Measurements from ENCODE around the gene QSOX1.

QSOX1 gene

GRCh38 chr1:180246579-180246978, 91.9 kb downstream of the QSOX1 start:
- Histone ChIP-seq H3K4me3 (ENCODE audit: low read depth, low read length) (no peak overlapping the region), H2AFZ (ENCODE audit: low read length, unreplicated experiment) (no peak overlapping the region), H3K27ac (ENCODE audit: low read depth, low read length) (no peak overlapping the region), H3K36me3 (ENCODE audit: insufficient read depth, low read length) (no peaks in the 10 kb centered on the region), H3K4me1 (ENCODE audit: control insufficient read depth, insufficient read depth, low read length, unreplicated experiment) (no peaks in the 10 kb centered on the region), H3K79me2 (ENCODE audit: control insufficient read depth, insufficient read depth, low read length, unreplicated experiment) (no peaks in the 10 kb centered on the region), H3K27me3 (ENCODE audit: insufficient read depth, low read length) (peaks cover 10% of the 10 kb centered on the region)

- no peak overlapping the region for H2AFZ ChIP-seq (ENCODE audit: low read length, unreplicated experiment)
- H3K4me3 ChIP-seq (ENCODE audit: low read depth, low read length): no peak overlapping the region
- H3K36me3 ChIP-seq (ENCODE audit: insufficient read depth, low read length): no peaks in the 10 kb centered on the region
- H3K27ac ChIP-seq (ENCODE audit: low read depth, low read length): no peak overlapping the region
- no peaks in the 10 kb centered on the region for H3K4me1 ChIP-seq (ENCODE audit: control insufficient read depth, insufficient read depth, low read length, unreplicated experiment)
- peaks cover 5% of the 10 kb centered on the region for H3K27me3 ChIP-seq (ENCODE audit: insufficient read depth, low read length)
- no peaks in the 10 kb centered on the region for H3K79me2 ChIP-seq (ENCODE audit: control insufficient read depth, insufficient read depth, low read length, unreplicated experiment)
Measured at GRCh38 chr1:180247061-180247460, 92.4 kb downstream of the QSOX1 start.

GRCh38 chr1:180247580-180247979, 92.9 kb downstream of the QSOX1 start:
- Histone ChIP-seq H3K27ac (ENCODE audit: low read depth, low read length) (no peak overlapping the region), H3K36me3 (ENCODE audit: insufficient read depth, low read length) (no peaks in the 10 kb centered on the region), H2AFZ (ENCODE audit: low read length, unreplicated experiment) (no peak overlapping the region), H3K27me3 (ENCODE audit: insufficient read depth, low read length) (peaks cover under 1% of the 10 kb centered on the region; the same call in 1 of the 2 replicates), H3K79me2 (ENCODE audit: control insufficient read depth, insufficient read depth, low read length, unreplicated experiment) (no peaks in the 10 kb centered on the region), H3K4me3 (ENCODE audit: low read depth, low read length) (no peak overlapping the region), H3K4me1 (ENCODE audit: control insufficient read depth, insufficient read depth, low read length, unreplicated experiment) (no peaks in the 10 kb centered on the region)

- Histone ChIP-seq H3K4me1 (ENCODE audit: control insufficient read depth, insufficient read depth, low read length, unreplicated experiment) (no peaks in the 10 kb centered on the region), H3K27ac (ENCODE audit: low read depth, low read length) (no peak overlapping the region), H3K27me3 (ENCODE audit: insufficient read depth, low read length) (no peaks in the 10 kb centered on the region; the same call in 1 of the 2 replicates), H3K4me3 (ENCODE audit: low read depth, low read length) (no peak overlapping the region), H3K36me3 (ENCODE audit: insufficient read depth, low read length) (no peaks in the 10 kb centered on the region), H3K79me2 (ENCODE audit: control insufficient read depth, insufficient read depth, low read length, unreplicated experiment) (no peaks in the 10 kb centered on the region), H2AFZ (ENCODE audit: low read length, unreplicated experiment) (no peak overlapping the region)
Measured at GRCh38 chr1:180248176-180248575, 93.5 kb downstream of the QSOX1 start.

- Histone ChIP-seq H3K36me3 (ENCODE audit: insufficient read depth, low read length) (no peaks in the 10 kb centered on the region), H3K27me3 (ENCODE audit: insufficient read depth, low read length) (no peaks in the 10 kb centered on the region), H3K4me1 (ENCODE audit: control insufficient read depth, insufficient read depth, low read length, unreplicated experiment) (no peaks in the 10 kb centered on the region), H2AFZ (ENCODE audit: low read length, unreplicated experiment) (no peak overlapping the region), H3K27ac (ENCODE audit: low read depth, low read length) (no peak overlapping the region), H3K79me2 (ENCODE audit: control insufficient read depth, insufficient read depth, low read length, unreplicated experiment) (no peaks in the 10 kb centered on the region), H3K4me3 (ENCODE audit: low read depth, low read length) (no peak overlapping the region)
Measured at GRCh38 chr1:180248731-180249681, 94.3 kb downstream of the QSOX1 start.

- H3K27ac ChIP-seq (ENCODE audit: low read depth, low read length): no peak overlapping the region
- H3K36me3 ChIP-seq (ENCODE audit: insufficient read depth, low read length): no peaks in the 10 kb centered on the region
- no peak overlapping the region for H3K4me3 ChIP-seq (ENCODE audit: low read depth, low read length)
- H2AFZ ChIP-seq (ENCODE audit: low read length, unreplicated experiment): no peak overlapping the region
- no peaks in the 10 kb centered on the region for H3K79me2 ChIP-seq (ENCODE audit: control insufficient read depth, insufficient read depth, low read length, unreplicated experiment)
- no peaks in the 10 kb centered on the region for H3K4me1 ChIP-seq (ENCODE audit: control insufficient read depth, insufficient read depth, low read length, unreplicated experiment)
- no peaks in the 10 kb centered on the region for H3K27me3 ChIP-seq (ENCODE audit: insufficient read depth, low read length)
Measured at GRCh38 chr1:180249725-180250498, 95.2 kb downstream of the QSOX1 start.

GRCh38 chr1:180250499-180250770, 95.8 kb downstream of the QSOX1 start:
- no peaks in the 10 kb centered on the region for H3K27me3 ChIP-seq (ENCODE audit: insufficient read depth, low read length)
- H3K36me3 ChIP-seq (ENCODE audit: insufficient read depth, low read length): no peaks in the 10 kb centered on the region
- no peak overlapping the region for H3K4me3 ChIP-seq (ENCODE audit: low read depth, low read length)
- H2AFZ ChIP-seq (ENCODE audit: low read length, unreplicated experiment): no peak overlapping the region
- no peaks in the 10 kb centered on the region for H3K4me1 ChIP-seq (ENCODE audit: control insufficient read depth, insufficient read depth, low read length, unreplicated experiment)
- H3K27ac ChIP-seq (ENCODE audit: low read depth, low read length): no peak overlapping the region
- H3K79me2 ChIP-seq (ENCODE audit: control insufficient read depth, insufficient read depth, low read length, unreplicated experiment): no peaks in the 10 kb centered on the region

GRCh38 chr1:180250883-180251509, 96.3 kb downstream of the QSOX1 start:
- Histone ChIP-seq H3K36me3 (ENCODE audit: insufficient read depth, low read length) (no peaks in the 10 kb centered on the region), H3K4me1 (ENCODE audit: control insufficient read depth, insufficient read depth, low read length, unreplicated experiment) (no peaks in the 10 kb centered on the region), H3K27me3 (ENCODE audit: insufficient read depth, low read length) (no peaks in the 10 kb centered on the region), H2AFZ (ENCODE audit: low read length, unreplicated experiment) (no peak overlapping the region), H3K4me3 (ENCODE audit: low read depth, low read length) (no peak overlapping the region), H3K79me2 (ENCODE audit: control insufficient read depth, insufficient read depth, low read length, unreplicated experiment) (no peaks in the 10 kb centered on the region), H3K27ac (ENCODE audit: low read depth, low read length) (no peak overlapping the region)

GRCh38 chr1:180251526-180252305, 97.0 kb downstream of the QSOX1 start:
- Histone ChIP-seq H2AFZ (ENCODE audit: low read length, unreplicated experiment) (no peak overlapping the region), H3K27me3 (ENCODE audit: insufficient read depth, low read length) (0 out of 2 replicates have a peak, but pooled peaks cover 5% of the 10 kb centered on the region), H3K27ac (ENCODE audit: low read depth, low read length) (no peak overlapping the region), H3K4me1 (ENCODE audit: control insufficient read depth, insufficient read depth, low read length, unreplicated experiment) (no peaks in the 10 kb centered on the region), H3K79me2 (ENCODE audit: control insufficient read depth, insufficient read depth, low read length, unreplicated experiment) (no peaks in the 10 kb centered on the region), H3K4me3 (ENCODE audit: low read depth, low read length) (no peak overlapping the region), H3K36me3 (ENCODE audit: insufficient read depth, low read length) (no peaks in the 10 kb centered on the region)

Data from ACC112 (cell line).